PFSK-1 (cell line): ENCODE results near the gene ST7L.

ENCODE experiments used
- FOXP2 ChIP-seq: optimal IDR thresholded peaks from 2 replicates; pipeline ENCODE3; 2011; ENCODE audit warnings: borderline replicate concordance, control low read depth, inconsistent platforms; ENCODE audit not compliant: insufficient read depth; ENCODE audit errors: extremely low read length, extremely low read depth
- POLR2AphosphoS5 ChIP-seq: IDR thresholded peaks from 2 replicates; pipeline ENCODE4 v1.6.1; 2012; ENCODE audit warnings: low read depth, mild to moderate bottlenecking, control low read depth, low read length, moderate library complexity
- SIN3A ChIP-seq: IDR thresholded peaks from 2 replicates; pipeline ENCODE4 v1.6.1; 2012; ENCODE audit warnings: mild to moderate bottlenecking, low read length, moderate library complexity, borderline replicate concordance; ENCODE audit not compliant: insufficient read depth
- TAF1 ChIP-seq: IDR thresholded peaks from 2 replicates; pipeline ENCODE4 v1.6.1; 2012; ENCODE audit warnings: low read length, control low read depth, borderline replicate concordance; ENCODE audit not compliant: insufficient read depth
- TF ChIP-seq, protein P1 (sequence below), 2 experiments: IDR thresholded peaks; 2 replicates each; pipeline versions ENCODE4 v1.6.1 to v1.8.0; 2011 to 2012; ENCODE audit warnings: low read depth in 2 of 2, low read length in 2 of 2, control low read depth in 1 of 2, inconsistent platforms in 1 of 2, mild to moderate bottlenecking in 1 of 2, moderate library complexity in 1 of 2; ENCODE audit not compliant: insufficient read depth in 1 of 2

The ST7L gene

DNA sequence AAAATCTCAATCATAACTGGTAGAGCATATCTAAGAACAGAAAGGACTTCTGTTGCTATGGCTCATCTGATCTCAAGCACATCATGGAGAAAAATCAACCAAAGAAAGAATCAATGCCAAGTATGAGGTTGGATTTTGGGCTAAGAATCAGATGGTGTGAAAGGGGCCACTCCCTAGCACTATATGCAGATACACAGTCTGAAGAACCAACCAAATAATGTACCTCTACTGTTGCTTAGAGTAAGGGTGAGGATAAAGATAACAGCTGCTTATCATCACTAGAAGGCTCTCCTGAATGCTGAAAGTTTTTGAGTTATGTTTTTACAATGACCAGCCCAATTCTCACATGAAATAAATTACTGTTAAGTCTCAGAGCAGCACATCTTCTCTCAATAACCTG lies 35.6 kb downstream of the ST7L start:
- no peak for TF ChIP-seq TAF1
- TF ChIP-seq FOXP2, result no peak
- no peak for TF ChIP-seq SIN3A
- no peak for TF ChIP-seq POLR2AphosphoS5
- TF ChIP-seq, protein P1, sequence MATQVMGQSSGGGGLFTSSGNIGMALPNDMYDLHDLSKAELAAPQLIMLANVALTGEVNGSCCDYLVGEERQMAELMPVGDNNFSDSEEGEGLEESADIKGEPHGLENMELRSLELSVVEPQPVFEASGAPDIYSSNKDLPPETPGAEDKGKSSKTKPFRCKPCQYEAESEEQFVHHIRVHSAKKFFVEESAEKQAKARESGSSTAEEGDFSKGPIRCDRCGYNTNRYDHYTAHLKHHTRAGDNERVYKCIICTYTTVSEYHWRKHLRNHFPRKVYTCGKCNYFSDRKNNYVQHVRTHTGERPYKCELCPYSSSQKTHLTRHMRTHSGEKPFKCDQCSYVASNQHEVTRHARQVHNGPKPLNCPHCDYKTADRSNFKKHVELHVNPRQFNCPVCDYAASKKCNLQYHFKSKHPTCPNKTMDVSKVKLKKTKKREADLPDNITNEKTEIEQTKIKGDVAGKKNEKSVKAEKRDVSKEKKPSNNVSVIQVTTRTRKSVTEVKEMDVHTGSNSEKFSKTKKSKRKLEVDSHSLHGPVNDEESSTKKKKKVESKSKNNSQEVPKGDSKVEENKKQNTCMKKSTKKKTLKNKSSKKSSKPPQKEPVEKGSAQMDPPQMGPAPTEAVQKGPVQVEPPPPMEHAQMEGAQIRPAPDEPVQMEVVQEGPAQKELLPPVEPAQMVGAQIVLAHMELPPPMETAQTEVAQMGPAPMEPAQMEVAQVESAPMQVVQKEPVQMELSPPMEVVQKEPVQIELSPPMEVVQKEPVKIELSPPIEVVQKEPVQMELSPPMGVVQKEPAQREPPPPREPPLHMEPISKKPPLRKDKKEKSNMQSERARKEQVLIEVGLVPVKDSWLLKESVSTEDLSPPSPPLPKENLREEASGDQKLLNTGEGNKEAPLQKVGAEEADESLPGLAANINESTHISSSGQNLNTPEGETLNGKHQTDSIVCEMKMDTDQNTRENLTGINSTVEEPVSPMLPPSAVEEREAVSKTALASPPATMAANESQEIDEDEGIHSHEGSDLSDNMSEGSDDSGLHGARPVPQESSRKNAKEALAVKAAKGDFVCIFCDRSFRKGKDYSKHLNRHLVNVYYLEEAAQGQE (IDR thresholded peaks at IDR 0.05; ENCODE audit: insufficient read depth in 1 of 2, low read depth in 2 of 2, low read length in 2 of 2), result no peak

- TF ChIP-seq TAF1 (no peak), POLR2AphosphoS5 (no peak), SIN3A (no peak), FOXP2 (no peak)
- TF ChIP-seq, protein P1 (IDR thresholded peaks at IDR 0.05; ENCODE audit: insufficient read depth in 1 of 2, low read depth in 2 of 2, low read length in 2 of 2), result no peak
Observed at GRCh38 chr1:112581586-112582192, 37.3 kb downstream of the ST7L start.

DNA sequence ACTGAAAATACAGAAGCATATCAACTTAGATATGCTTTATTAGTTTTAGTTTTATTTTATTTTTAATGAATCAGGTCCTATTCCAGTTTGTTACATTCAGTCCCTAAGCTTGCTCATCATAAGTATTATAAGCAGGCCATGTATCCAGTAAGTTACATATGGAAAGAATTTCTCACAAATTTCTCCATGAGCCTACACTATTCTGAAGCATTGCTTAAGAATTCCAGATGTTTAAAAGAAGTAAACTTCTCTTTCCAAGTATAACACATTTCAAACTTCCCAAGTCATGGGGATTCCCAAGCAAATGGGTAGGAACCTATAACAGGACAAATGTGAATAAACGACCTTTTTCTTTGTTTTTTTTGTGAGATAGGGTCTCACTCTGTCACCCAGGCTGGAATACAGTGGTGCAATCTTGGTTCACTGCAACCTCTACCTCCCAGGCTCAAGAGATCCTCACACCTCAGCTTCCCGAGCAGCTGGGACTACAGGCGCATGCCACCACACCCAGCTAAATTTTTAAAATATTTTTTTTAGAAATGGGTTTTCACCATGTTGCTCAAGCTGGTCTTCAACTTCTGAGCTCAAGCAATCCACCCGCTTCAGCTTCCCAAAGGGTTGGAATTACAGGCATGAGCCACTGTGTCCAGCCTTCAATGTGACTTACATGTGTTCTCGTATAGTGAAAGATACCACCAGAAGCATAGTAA lies 39.0 kb downstream of the ST7L start:
- no peak for TF ChIP-seq POLR2AphosphoS5
- no peak for TF ChIP-seq FOXP2
- TF ChIP-seq, protein P1 (IDR thresholded peaks at IDR 0.05; ENCODE audit: insufficient read depth in 1 of 2, low read depth in 2 of 2, low read length in 2 of 2), result no peak
- TF ChIP-seq SIN3A, result no peak
- no peak for TF ChIP-seq TAF1

DNA sequence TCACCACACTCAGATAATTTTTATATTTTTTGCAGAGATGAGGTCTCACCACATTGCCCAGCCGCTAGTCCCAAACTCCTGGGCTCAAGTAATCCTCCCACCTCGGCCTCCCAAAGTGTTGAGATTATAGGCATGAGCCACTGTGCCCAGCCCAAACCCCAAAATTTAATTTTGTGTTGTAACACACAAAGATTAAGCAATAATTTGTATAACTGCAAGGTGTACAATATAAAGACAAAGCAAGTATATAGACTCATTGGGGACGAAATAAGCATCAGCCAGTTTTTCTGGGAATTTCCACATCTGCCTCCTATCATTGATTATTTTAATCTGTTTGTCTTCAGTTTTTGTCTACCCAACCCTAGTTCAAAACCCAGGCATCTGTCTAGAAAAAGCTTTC lies 42.7 kb downstream of the ST7L start:
- TF ChIP-seq, protein P1 (IDR thresholded peaks at IDR 0.05; ENCODE audit: insufficient read depth in 1 of 2, low read depth in 2 of 2, low read length in 2 of 2), result no peak
